HCT116 (cell line): Measurements from ENCODE around the gene UBXN11. TPM values are rescaled to one million over a fixed set of nuclear protein-coding genes. Genes with fewer than 3 reads are reported as not detected.

Source experiments
- ATAC-seq: fragments of 200-7000 bp; cut with Tn5 transposase; 2 replicates; pipeline ENCODE4 v1.9.1; 2020; ENCODE audit warnings: mild to moderate bottlenecking, moderate library complexity
- BruUV-seq: library from RNA; stranded (reverse); fragments of 400-500 nt; replicated peaks from 2 replicates; lab custom pipeline; 2021; lab: Mats Ljungman, UMichigan
- CTCF ChIA-PET: fragments of 300-600 bp; sonication (Branson Sonifier 250); formaldehyde crosslinking; loops from one replicate; lab custom pipeline; 2021; ENCODE audit warnings: antibody characterized with exemption; lab: Charles Lee
- POLR2A ChIA-PET: fragments of 300-600, 350-600 bp; sonication (Branson Sonifier 250); formaldehyde crosslinking; loops from one replicate; lab custom pipeline; 2021; ENCODE audit warnings: antibody characterized with exemption; lab: Charles Lee
- RAD21 ChIA-PET, 2 experiments: fragments of 300-600 bp; sonication (Branson Sonifier 250); formaldehyde crosslinking; loops; one replicate each; lab custom pipeline; 2023; ENCODE audit warnings: low total read pairs in 2 of 2; ENCODE audit not compliant: uncharacterized antibody in 2 of 2, unreplicated experiment in 2 of 2, low non-redundant PET in 1 of 2; lab: Charles Lee
- DNase-seq: peaks from one replicate; pipeline ENCODE4 v3.0.0-alpha.2; 2010; ENCODE audit warnings: low read depth, low spot score
- H2AFZ ChIP-seq: fragments of 200-600 bp; shearing (Covaris generic), sonication (generic); 2 replicates; pipeline ENCODE4 v1.6.1; 2017; ENCODE audit warnings: low read depth, mixed run types, mixed read lengths, antibody characterized with exemption, low read length; ENCODE audit not compliant: poor library complexity, severe bottlenecking
- H3K27ac ChIP-seq: 2 replicates; pipeline ENCODE4 v1.5.1; 2012; ENCODE audit warnings: low read depth, low read length
- H3K27me3 ChIP-seq: fragments of 200-600 bp; sonication (generic); 2 replicates; pipeline ENCODE4 v1.6.1; 2016; ENCODE audit warnings: mixed run types, low read length, mixed read lengths; ENCODE audit not compliant: insufficient read depth
- H3K36me3 ChIP-seq, 2 experiments: fragments of 200-500 bp in 1 of 2; fragments of 200-600 bp in 1 of 2; sonication (Bioruptor generic) in 1 of 2; sonication (generic) in 1 of 2; 2 replicates each; pipeline versions ENCODE4 v1.5.1 to v1.6.1; 2014 to 2016; ENCODE audit warnings: low read length in 2 of 2, inconsistent platforms in 1 of 2, mixed read lengths in 1 of 2, mixed run types in 1 of 2; ENCODE audit not compliant: insufficient read depth in 2 of 2, control insufficient read depth in 1 of 2
- H3K4me1 ChIP-seq, 2 experiments: fragments of 200-600 bp in 1 of 2; sonication (generic) in 1 of 2; 2 replicates each; pipeline versions ENCODE4 v1.5.1 to v1.6.1; 2012 to 2017; ENCODE audit warnings: low read length in 2 of 2, inconsistent platforms in 1 of 2, mild to moderate bottlenecking in 1 of 2, mixed read lengths in 1 of 2, mixed run types in 1 of 2, moderate library complexity in 1 of 2; ENCODE audit not compliant: insufficient read depth in 2 of 2, control insufficient read depth in 1 of 2
- H3K4me2 ChIP-seq: fragments of 200-600 bp; sonication (generic); 2 replicates; pipeline ENCODE4 v1.6.1; 2017; ENCODE audit warnings: mixed run types, low read length, mixed read lengths
- H3K4me3 ChIP-seq, 2 experiments: fragments of 200-600 bp in 1 of 2; sonication (generic) in 1 of 2; replicated peaks in 1 of 2; 2 replicates each; pipeline ENCODE4 v1.5.1; 2011 to 2016; ENCODE audit warnings: low read length in 2 of 2, control low read depth in 1 of 2, low read depth in 1 of 2, mild to moderate bottlenecking in 1 of 2, mixed read lengths in 1 of 2, mixed run types in 1 of 2
- H3K79me2 ChIP-seq: fragments of 200-600 bp; sonication (generic); 2 replicates; pipeline ENCODE4 v1.6.1; 2017; ENCODE audit warnings: mild to moderate bottlenecking, mixed run types, low read length, moderate library complexity, mixed read lengths; ENCODE audit not compliant: insufficient read depth
- H3K9ac ChIP-seq: fragments of 200-600 bp; sonication (generic); 2 replicates; pipeline ENCODE4 v1.6.1; 2016; ENCODE audit warnings: low read length, mixed read lengths
- H3K9me2 ChIP-seq: fragments of 200-600 bp; sonication (generic), shearing (Covaris generic); 2 replicates; pipeline ENCODE4 v1.6.1; 2017; ENCODE audit warnings: mixed run types, mild to moderate bottlenecking, moderate library complexity; ENCODE audit not compliant: insufficient read depth
- H3K9me3 ChIP-seq, 2 experiments: fragments of 200-500 bp in 1 of 2; fragments of 200-600 bp in 1 of 2; sonication (Bioruptor generic) in 1 of 2; sonication (generic) in 1 of 2; 2 replicates each; pipeline ENCODE4 v1.6.1; 2014 to 2017; ENCODE audit warnings: low read length in 2 of 2, mixed read lengths in 2 of 2, inconsistent platforms in 1 of 2, low read depth in 1 of 2, mild to moderate bottlenecking in 1 of 2, mixed run types in 1 of 2, moderate library complexity in 1 of 2; ENCODE audit not compliant: control insufficient read depth in 1 of 2, insufficient read depth in 1 of 2
- H4K20me1 ChIP-seq: fragments of 200-600 bp; sonication (generic), shearing (Covaris generic); 2 replicates; pipeline ENCODE4 v1.6.1; 2017; ENCODE audit warnings: mixed run types, mild to moderate bottlenecking, moderate library complexity; ENCODE audit not compliant: insufficient read depth
- ATF3 ChIP-seq: IDR thresholded peaks from 2 replicates; pipeline ENCODE4 v1.6.1; 2012
- CBX3 ChIP-seq: IDR thresholded peaks from 2 replicates; pipeline ENCODE4 v1.6.1; 2012; ENCODE audit warnings: low read depth
- CTCF ChIP-seq, 3 experiments: fragments of 200-600 bp in 1 of 3; sonication (generic) in 1 of 3; IDR thresholded peaks in 2 of 3; conservative IDR thresholded peaks in 1 of 3; 2 replicates each; pipeline ENCODE4 v1.5.1; 2012 to 2017; ENCODE audit warnings: low read depth in 2 of 3, low read length in 2 of 3, antibody characterized with exemption in 1 of 3, borderline replicate concordance in 1 of 3, control low read depth in 1 of 3, mild to moderate bottlenecking in 1 of 3, mixed read lengths in 1 of 3, mixed run types in 1 of 3, moderate library complexity in 1 of 3; ENCODE audit not compliant: insufficient read depth in 1 of 3
- FOSL1 ChIP-seq: IDR thresholded peaks from 2 replicates; pipeline ENCODE4 v1.6.1; 2012; ENCODE audit warnings: low read depth
- JUND ChIP-seq: IDR thresholded peaks from 2 replicates; pipeline ENCODE4 v1.6.1; 2012
- SIN3A ChIP-seq: IDR thresholded peaks from 2 replicates; pipeline ENCODE4 v1.6.1; 2012; ENCODE audit warnings: low read depth
- SP1 ChIP-seq: IDR thresholded peaks from 2 replicates; pipeline ENCODE4 v1.6.1; 2012; ENCODE audit warnings: low read depth
- SRF ChIP-seq: IDR thresholded peaks from 2 replicates; pipeline ENCODE4 v1.6.1; 2012; ENCODE audit warnings: low read depth
- ZBTB33 ChIP-seq: IDR thresholded peaks from 2 replicates; pipeline ENCODE4 v1.6.1; 2011; ENCODE audit warnings: mild to moderate bottlenecking, low read length, moderate library complexity; ENCODE audit not compliant: insufficient replicate concordance; ENCODE audit errors: extremely low read depth
- ZFX ChIP-seq: fragments of 450-650 bp; IDR thresholded peaks from 2 replicates; pipeline ENCODE4 v1.6.1; 2017
- ZNF274 ChIP-seq: fragments of 200-500 bp; sonication (Bioruptor generic); IDR thresholded peaks from 2 replicates; pipeline ENCODE4 v1.6.1; 2014; ENCODE audit warnings: mild to moderate bottlenecking, low read depth, low read length, inconsistent platforms
- intact Hi-C: fragments of 100-400 bp; cut with micrococcal nuclease; formaldehyde crosslinking; loops from 2 replicates; pipeline ENCODE4 v1.10.0; 2022
- total RNA-seq: library from RNA; stranded (reverse); gene quantifications from one replicate; pipeline ENCODE4 v1.2.1, GENCODE V29; 2021; ENCODE audit not compliant: unreplicated experiment

UBXN11 gene
- total RNA-seq, 1 experiment from 2014 or later = 19.3 TPM

GRCh38 chr1:26237230-26237966, 69.0 kb downstream of the UBXN11 start:
- TF ChIP-seq SIN3A (no peak), ZFX (no peak), FOSL1 (peak; percentile 61; the same call in 1 of the 2 replicates), JUND (peak; percentile 48)
- TF ChIP-seq, all 23 proteins: peak for 2
- ChIA-PET CTCF (interaction anchor here (0.9 kb wide), 1 partner anchor 68 kb away, joined by 4 read pairs; the partner anchor contains the start of gene ZNF593), POLR2A (no interaction called here), RAD21 (no interaction called here)
- peak overlapping the region in 1 of 2 experiments; percentile 16; a peak in 1 of 4 replicates for H3K4me3 ChIP-seq
- H3K4me1 ChIP-seq = peaks cover 21 to 38% of the 10 kb centered on the region in 2 experiments
- H4K20me1 ChIP-seq = no peaks in the 10 kb centered on the region
- peak overlapping the region; percentile 32; the same call in 1 of the 2 replicates for H3K27ac ChIP-seq
- H2AFZ ChIP-seq = no peak overlapping the region
- H3K9me2 ChIP-seq = no peaks in the 10 kb centered on the region
- peak overlapping the region; percentile 35 for H3K9ac ChIP-seq
- no TSS peak for BruUV-seq
- intact Hi-C loops = no loop called here
- H3K79me2 ChIP-seq = peaks cover 82% of the 10 kb centered on the region
- H3K9me3 ChIP-seq = no peaks in the 10 kb centered on the region
- peaks cover 6% of the 10 kb centered on the region in 2 experiments; a peak in 2 of 4 replicates for H3K36me3 ChIP-seq
- DNase-seq = no peak
- no peak for ATAC-seq
- H3K27me3 ChIP-seq = no peaks in the 10 kb centered on the region
- H3K4me2 ChIP-seq = peak overlapping the region; percentile 86

GRCh38 chr1:26234644-26235370, 71.6 kb downstream of the UBXN11 start:
- CTCF ChIA-PET = interaction anchor here (0.6 to 3.5 kb wide), 27 partner anchors 10 to 198 kb away, joined by 3 to 29 read pairs (median 6); partner anchors contain the start of genes CATSPER4, CNKSR1 and ZNF593
- intact Hi-C loops = loop anchor here (5.0 kb wide), 2 partner anchors 58 to 128 kb away; partner anchors contain the start of gene CNKSR1
- TF ChIP-seq SIN3A (no peak), SRF (no peak), CBX3 (no peak), SP1 (no peak), ATF3 (no peak), ZFX (no peak), ZNF274 (no peak), CTCF (IDR thresholded peaks at IDR 0.05 in 2 of 3, conservative IDR thresholded peaks at IDR 0.05 in 1 of 3; ENCODE audit: borderline replicate concordance in 1 of 3, insufficient read depth in 1 of 3, low read depth in 2 of 3, low read length in 2 of 3) (peak in 1 of 3 experiments; percentile 23; a peak in 1 of 6 replicates), ZBTB33 (no peak)

More at GRCh38 chr1:26234644-26235370, 71.6 kb downstream of the UBXN11 start:
- peak overlapping the region; percentile 92 for H3K9ac ChIP-seq
- H2AFZ ChIP-seq = no peak overlapping the region
- peak overlapping the region; percentile 98 for H3K4me3 ChIP-seq
- peaks cover 57% of the 10 kb centered on the region for H3K79me2 ChIP-seq
- no TSS peak for BruUV-seq
- DNase-seq = no peak
- peak overlapping the region; percentile 68 for H3K27ac ChIP-seq
- H3K9me3 ChIP-seq = no peaks in the 10 kb centered on the region
- no peak for ATAC-seq
- H3K4me2 ChIP-seq = peak overlapping the region; percentile 86
- no peaks in the 10 kb centered on the region for H4K20me1 ChIP-seq
- RAD21 ChIA-PET = interaction anchor here in 1 of 2 experiments (0.7 to 1.4 kb wide), 2 partner anchors 65 to 67 kb away, joined by 3 to 6 read pairs; partner anchors contain the start of gene ZNF593
- H3K9me2 ChIP-seq = no peaks in the 10 kb centered on the region
- H3K36me3 ChIP-seq = peaks cover under 1 to 4% of the 10 kb centered on the region in 2 experiments; a peak in 2 of 4 replicates
- POLR2A ChIA-PET = interaction anchor here (0.8 to 1.3 kb wide), 4 partner anchors 14 to 920 kb away, joined by 4 to 7 read pairs (median 4); partner anchors contain the start of genes CNKSR1 and SLC9A1
- no peaks in the 10 kb centered on the region for H3K27me3 ChIP-seq
- H3K4me1 ChIP-seq = peaks cover 21 to 38% of the 10 kb centered on the region in 2 experiments
